SJCRH30 (cell line): ENCODE data around the gene SPI1. TPM values are rescaled to one million over a fixed set of nuclear protein-coding genes. Genes with fewer than 3 reads are reported as not detected.

Experiments used
- DNase-seq, 2 experiments: peaks; one replicate each; pipeline ENCODE4 v3.0.0-alpha.2; 2015 to 2020
- H3K27ac ChIP-seq: fragments of 250-450 bp; sonication (Bioruptor Pico); 2 replicates; pipeline ENCODE4 v1.5.1; 2020; ENCODE audit warnings: mild to moderate bottlenecking, moderate library complexity
- H3K27me3 ChIP-seq: fragments of 250-450 bp; sonication (Bioruptor Pico); 2 replicates; pipeline ENCODE4 v1.5.1; 2020; ENCODE audit warnings: mild to moderate bottlenecking, moderate library complexity
- H3K36me3 ChIP-seq: fragments of 250-450 bp; sonication (Bioruptor Pico); 2 replicates; pipeline ENCODE4 v1.5.1; 2020; ENCODE audit warnings: mild to moderate bottlenecking, moderate library complexity
- H3K4me1 ChIP-seq: fragments of 250-450 bp; sonication (Bioruptor Pico); 2 replicates; pipeline ENCODE4 v1.5.1; 2020; ENCODE audit warnings: mild to moderate bottlenecking, moderate library complexity
- H3K4me3 ChIP-seq: fragments of 250-450 bp; sonication (Bioruptor Pico); 2 replicates; pipeline ENCODE4 v1.5.1; 2020; ENCODE audit warnings: mild to moderate bottlenecking, moderate library complexity
- H3K9me3 ChIP-seq: fragments of 250-450 bp; sonication (Bioruptor Pico); replicated peaks from 2 replicates; pipeline ENCODE4 v1.5.1; 2020; ENCODE audit warnings: mild to moderate bottlenecking, moderate library complexity
- total RNA-seq: library from RNA; depleted of rRNA; stranded (reverse); fragments of >200 nt; shearing (Covaris generic); gene quantifications from 2 replicates; pipeline ENCODE4 v1.2.3, GENCODE V29; 2014

The SPI1 gene
- total RNA-seq, 1 experiment from 2014 or later, result not detected

DNA sequence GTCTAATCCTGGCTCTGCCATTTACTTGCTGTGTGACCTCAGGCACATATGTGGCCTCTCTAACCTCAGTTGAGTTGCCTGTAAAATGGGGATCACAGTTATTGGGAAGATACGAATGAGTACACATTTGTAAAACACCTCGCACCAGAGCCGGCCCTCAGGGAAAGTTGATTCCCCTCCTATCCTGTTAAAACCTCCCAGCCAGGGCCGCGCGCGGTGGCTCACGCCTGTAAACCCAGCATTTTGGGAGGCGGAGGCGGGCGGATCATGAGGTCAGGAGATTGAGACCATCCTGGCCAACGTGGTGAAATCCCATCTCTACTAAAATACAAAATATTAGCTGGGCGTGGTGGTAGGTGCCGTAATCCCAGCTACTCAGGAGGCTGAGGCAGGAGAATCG is 18.0 kb downstream of the SPI1 start:
- DNase-seq, result no peak
- no peaks in the 10 kb centered on the region for H3K36me3 ChIP-seq
- H3K4me3 ChIP-seq, result no peak overlapping the region
- H3K9me3 ChIP-seq, result no peaks in the 10 kb centered on the region
- no peaks in the 10 kb centered on the region for H3K4me1 ChIP-seq
- H3K27ac ChIP-seq, result no peak overlapping the region
- 0 out of 2 replicates have a peak, but pooled peaks cover 5% of the 10 kb centered on the region for H3K27me3 ChIP-seq

DNA sequence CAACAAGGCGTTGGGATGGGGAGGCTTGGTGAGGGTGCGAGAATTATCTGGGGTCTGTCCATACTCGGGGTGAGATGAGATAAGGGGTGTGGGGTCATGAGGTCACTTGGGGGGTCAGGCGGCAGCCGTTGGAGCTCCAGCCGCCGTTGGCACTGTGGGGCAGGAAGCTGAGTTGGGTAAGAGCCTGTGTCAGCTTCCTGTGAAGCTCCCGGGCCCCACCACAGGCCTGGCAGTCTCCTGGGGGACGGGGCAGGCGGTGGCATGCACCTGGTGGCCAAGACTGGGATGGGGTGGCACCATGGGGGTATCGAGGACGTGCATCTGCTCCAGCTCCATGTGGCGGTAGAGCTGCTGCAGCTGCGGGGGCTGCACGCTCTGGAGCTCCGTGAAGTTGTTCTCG is 18.8 kb downstream of the SPI1 start:
- H3K4me3 ChIP-seq, result no peak overlapping the region
- H3K9me3 ChIP-seq, result no peaks in the 10 kb centered on the region
- no peaks in the 10 kb centered on the region for H3K4me1 ChIP-seq
- no peak overlapping the region for H3K27ac ChIP-seq
- no peak for DNase-seq
- no peaks in the 10 kb centered on the region for H3K36me3 ChIP-seq
- H3K27me3 ChIP-seq, result 0 out of 2 replicates have a peak, but pooled peaks cover under 1% of the 10 kb centered on the region

DNA sequence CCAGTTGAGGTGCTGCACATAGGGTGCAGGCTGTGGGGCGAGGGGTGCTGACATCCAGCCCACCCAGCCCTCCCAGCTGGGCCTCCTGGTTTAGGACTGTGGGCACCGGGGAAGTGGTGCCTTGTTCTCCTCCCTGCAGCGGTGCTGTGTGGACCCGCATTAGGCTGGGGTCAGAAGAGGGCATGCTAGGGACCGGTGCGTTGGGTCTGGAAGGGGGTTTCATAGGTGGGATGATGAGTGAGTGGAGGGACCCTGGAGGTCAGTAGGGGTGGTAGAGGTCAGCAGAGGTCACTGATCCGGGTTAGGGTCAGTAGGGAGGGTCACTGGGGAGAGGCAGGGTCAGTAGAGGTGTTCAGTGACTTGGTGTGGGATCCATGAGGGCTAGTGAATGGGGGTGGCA is 19.2 kb downstream of the SPI1 start:
- Histone ChIP-seq H3K4me1 (no peaks in the 10 kb centered on the region), H3K27ac (no peak overlapping the region), H3K27me3 (no peaks in the 10 kb centered on the region), H3K4me3 (no peak overlapping the region), H3K9me3 (no peaks in the 10 kb centered on the region), H3K36me3 (no peaks in the 10 kb centered on the region)
- DNase-seq, result no peak

DNA sequence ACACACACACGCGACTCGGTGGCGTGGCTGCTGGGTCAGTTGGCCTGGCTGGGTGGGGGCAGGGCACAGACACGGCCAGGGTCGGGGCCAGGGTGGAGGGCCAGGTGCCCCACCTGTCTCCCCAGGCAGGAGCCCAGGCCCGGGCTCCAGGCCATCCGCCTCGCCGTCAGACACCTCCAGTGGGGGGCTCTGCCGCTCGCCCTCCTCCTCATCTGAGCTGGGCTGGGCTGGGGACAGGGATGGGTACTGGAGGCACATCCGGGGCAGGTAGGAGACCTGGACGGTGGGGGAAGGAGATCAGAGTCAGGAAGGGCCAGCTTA is 19.7 kb downstream of the SPI1 start:
- Histone ChIP-seq H3K36me3 (no peaks in the 10 kb centered on the region), H3K4me3 (no peak overlapping the region), H3K27me3 (no peaks in the 10 kb centered on the region), H3K9me3 (no peaks in the 10 kb centered on the region), H3K27ac (no peak overlapping the region), H3K4me1 (no peaks in the 10 kb centered on the region)
- no peak for DNase-seq

DNA sequence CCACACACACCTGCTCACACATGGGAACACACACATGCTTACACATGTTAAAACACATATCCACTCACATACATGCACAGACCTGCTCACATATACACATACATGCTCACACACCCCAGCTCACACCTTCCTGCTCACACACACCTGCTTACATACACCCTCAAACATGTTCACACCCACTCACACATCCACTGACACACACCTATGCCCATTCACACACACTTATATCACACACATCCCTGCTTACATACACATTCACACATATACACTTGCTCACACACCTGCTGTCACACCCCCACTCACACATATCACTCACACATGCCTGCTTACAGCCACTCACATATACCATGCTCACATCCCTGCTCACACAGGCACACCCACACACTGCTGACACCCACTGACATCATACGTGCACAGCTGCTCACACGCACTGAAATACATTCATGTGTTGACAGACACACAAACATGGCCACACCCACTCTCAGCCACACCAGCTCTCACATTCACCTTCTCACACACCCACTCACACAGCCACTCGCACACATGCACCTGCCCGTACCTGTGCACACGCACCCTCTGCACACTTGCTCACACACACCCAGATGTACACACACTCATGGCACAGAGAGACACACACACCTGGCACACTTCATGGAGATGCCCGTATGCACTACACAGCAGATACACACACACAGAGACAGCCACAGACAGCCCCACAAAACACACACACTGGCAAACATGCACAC is 20.2 kb downstream of the SPI1 start:
- no peak for DNase-seq

DNA sequence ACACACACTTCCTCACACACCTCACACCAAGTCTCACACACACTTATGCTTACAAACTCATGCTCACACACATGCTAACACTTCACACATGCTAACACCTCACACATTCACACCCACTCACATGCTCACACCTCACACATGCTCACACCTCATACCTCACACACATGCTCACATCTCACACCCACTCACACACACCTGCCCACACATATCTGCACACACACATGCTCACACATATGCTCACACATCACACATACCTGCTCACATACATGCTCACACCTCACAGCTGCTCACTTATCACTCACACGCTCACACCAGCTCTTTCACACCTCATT is 21.4 kb downstream of the SPI1 start:
- H3K9me3 ChIP-seq, result no peaks in the 10 kb centered on the region
- no peak overlapping the region for H3K27ac ChIP-seq
- H3K4me1 ChIP-seq, result no peaks in the 10 kb centered on the region
- no peaks in the 10 kb centered on the region for H3K36me3 ChIP-seq
- no peaks in the 10 kb centered on the region for H3K27me3 ChIP-seq
- no peak overlapping the region for H3K4me3 ChIP-seq
- DNase-seq, result no peak

More for the DNA sequence above, 20.2 kb downstream of the SPI1 start:
- H3K4me1 ChIP-seq, result no peaks in the 10 kb centered on the region
- no peaks in the 10 kb centered on the region for H3K27me3 ChIP-seq
- no peak overlapping the region for H3K27ac ChIP-seq
- H3K9me3 ChIP-seq, result no peaks in the 10 kb centered on the region
- H3K4me3 ChIP-seq, result no peak overlapping the region
- H3K36me3 ChIP-seq, result no peaks in the 10 kb centered on the region

DNA sequence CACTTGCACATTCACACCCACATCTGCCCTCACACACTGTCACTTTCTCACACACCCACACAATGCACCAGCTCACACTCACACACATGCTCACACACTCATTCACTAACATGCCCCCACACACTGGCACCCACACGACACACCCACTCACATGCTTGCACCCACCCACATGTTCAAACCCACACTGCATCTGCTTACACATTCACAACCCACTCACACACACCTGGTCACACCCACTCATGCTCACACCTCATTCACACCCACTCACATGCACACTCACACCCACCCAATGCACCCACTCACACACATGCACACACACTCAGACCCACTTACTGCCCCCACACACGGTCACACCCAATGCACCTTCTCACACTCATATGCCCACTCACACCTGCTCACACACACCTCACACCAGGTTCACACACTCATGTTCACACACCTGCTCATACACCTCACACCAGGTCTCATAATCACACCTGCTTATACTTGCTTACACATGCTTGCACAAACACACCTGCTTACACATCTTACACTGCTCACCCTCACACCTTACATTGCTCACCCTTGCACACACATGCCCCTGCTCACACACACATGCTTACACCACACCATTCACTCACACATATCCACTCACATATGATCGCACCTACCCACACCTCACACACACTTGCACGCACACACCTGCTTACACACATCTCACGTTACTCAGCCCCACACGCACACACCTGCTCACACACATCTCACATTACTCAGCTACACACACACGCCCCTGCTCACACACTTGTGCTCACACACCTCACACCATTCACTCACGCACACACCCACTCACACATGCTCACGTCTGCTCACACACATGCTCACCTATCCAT is 22.0 kb downstream of the SPI1 start:
- H3K27me3 ChIP-seq, result peaks cover 5% of the 10 kb centered on the region; the same call in 1 of the 2 replicates
- H3K4me3 ChIP-seq, result no peak overlapping the region
- H3K27ac ChIP-seq, result no peak overlapping the region
- H3K9me3 ChIP-seq, result no peaks in the 10 kb centered on the region
- H3K36me3 ChIP-seq, result no peaks in the 10 kb centered on the region
- no peak for DNase-seq
- no peaks in the 10 kb centered on the region for H3K4me1 ChIP-seq

DNA sequence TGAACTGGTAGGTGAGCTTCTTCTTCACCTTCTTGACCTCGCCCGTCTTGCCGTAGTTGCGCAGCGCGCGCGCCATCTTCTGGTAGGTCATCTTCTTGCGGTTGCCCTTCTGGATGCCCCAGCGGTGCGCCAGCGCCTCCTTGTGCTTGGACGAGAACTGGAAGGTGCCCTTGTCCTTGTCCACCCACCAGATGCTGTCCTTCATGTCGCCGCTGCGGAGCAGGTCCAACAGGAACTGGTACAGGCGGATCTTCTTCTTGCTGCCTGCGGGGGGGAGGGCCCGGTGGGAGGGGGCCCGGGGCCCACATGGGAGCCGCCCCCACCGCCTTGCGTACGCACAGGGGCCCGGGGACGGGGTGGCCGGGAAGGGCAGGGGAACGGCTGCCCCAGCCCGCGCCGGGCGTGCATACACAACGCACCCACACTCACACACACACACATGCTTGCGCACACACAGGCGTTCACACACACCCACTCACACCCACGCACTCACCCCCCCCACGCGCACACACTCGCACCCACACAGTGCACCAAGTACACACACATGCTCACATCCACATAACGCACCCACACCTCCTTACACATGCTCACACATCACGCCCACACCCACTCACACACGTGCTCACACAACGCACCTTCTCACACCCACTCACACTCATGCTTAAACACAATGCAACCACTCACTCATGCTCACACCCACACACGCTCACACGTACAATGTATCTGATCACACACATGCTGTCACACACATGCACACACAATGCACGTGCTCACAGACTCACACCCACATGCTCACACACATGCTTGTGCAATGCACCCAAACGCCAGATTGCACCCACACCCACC is 22.8 kb downstream of the SPI1 start:
- Histone ChIP-seq H3K4me1 (no peaks in the 10 kb centered on the region), H3K4me3 (peak overlapping the region; percentile 60), H3K36me3 (no peaks in the 10 kb centered on the region), H3K9me3 (no peaks in the 10 kb centered on the region), H3K27me3 (peaks cover 12% of the 10 kb centered on the region; the same call in 1 of the 2 replicates), H3K27ac (no peak overlapping the region)
- DNase-seq, result peak; percentile 95

DNA sequence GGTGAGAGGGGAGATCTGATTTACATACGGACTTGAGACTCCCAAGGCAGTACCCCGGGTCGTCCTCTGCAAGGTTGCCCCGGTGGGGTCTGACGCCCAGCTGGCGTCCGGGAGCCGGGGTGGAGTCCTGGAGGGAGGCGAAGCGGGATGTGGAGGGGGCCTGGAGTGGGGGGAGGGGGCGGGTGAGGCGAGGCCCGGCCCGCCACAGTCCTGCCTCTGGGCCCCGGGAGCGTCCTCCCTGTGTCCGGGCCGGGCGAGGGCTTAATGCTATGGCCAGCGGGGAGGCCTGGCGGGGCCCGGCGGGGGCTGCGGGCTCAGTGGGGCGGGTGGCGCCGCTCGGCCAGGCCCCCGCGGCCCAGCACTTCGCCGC is 23.4 kb downstream of the SPI1 start:
- Histone ChIP-seq H3K27ac (no peak overlapping the region), H3K4me1 (no peaks in the 10 kb centered on the region), H3K27me3 (peaks cover 12% of the 10 kb centered on the region; the same call in 1 of the 2 replicates), H3K9me3 (no peaks in the 10 kb centered on the region), H3K36me3 (no peaks in the 10 kb centered on the region), H3K4me3 (peak overlapping the region; percentile 60)
- DNase-seq, result peak in 1 of 2 experiments; percentile 33

DNA sequence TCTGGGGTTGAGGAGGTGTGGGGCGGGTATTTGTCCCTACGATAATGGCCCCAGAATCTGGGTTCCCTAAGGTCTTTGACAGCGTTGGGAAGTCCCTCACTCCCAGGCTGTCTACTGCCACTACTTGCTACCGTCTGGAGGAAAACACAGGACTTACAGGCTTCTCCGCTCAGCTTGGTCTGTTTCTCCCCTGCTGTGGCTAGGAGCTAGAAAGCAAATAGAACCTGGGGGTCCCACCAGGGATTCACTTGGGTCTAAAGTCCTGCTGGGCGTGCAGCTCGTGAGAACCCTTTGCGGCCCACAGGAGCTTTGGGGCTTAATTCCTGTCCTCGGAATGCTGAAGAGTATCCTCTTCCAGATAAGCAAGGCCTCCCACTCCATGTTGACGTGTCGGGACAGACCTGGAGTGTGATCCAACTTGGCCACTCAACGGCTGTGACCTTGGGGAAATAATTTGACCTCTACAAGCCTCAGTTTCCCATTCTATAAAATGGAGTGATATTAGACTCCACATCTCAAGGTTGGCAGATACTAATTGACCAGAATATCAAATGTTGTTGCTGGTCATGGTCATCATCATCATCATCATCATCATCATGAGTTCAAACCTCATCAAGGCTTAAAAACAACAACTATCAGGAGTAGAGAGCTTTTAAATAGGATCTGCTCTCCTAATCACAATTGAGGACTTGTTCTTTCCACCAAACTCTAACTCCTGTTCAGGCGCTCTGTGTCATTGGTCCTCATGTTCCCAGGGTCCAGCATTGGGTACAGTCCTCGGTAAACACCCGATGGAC is 24.2 kb downstream of the SPI1 start:
- H3K4me1 ChIP-seq, result no peaks in the 10 kb centered on the region
- H3K9me3 ChIP-seq, result no peaks in the 10 kb centered on the region
- H3K4me3 ChIP-seq, result peak overlapping the region; percentile 60
- DNase-seq, result no peak
- peaks cover 12% of the 10 kb centered on the region; the same call in 1 of the 2 replicates for H3K27me3 ChIP-seq
- no peaks in the 10 kb centered on the region for H3K36me3 ChIP-seq
- H3K27ac ChIP-seq, result no peak overlapping the region

DNA sequence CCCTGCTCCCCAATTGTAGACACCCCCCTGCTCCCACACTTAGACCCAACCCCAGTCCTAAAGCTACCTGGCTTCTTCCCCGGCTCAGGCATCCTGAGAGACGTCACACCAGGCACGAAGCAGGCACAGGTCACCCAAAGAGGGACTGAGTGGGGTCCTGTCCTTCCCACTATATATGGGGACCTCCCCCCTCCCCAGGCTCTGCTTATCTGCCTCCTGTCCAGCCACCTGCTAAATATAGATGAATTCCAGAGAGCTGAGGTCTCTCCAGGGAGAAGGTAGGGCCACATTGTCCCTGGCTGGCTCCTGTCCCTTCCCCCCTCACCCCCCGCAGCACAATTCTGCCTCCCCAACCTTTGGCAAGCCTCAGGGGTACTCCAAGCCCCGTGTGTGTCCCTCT is 25.8 kb downstream of the SPI1 start, which contains the start of gene MYBPC3:
Gene MYBPC3, minus strand, starts transcription at position 147 of the 400 bp plus-strand sequence. Its CDS starts 55 bp downstream, at position 92.
- Histone ChIP-seq H3K36me3 (no peaks in the 10 kb centered on the region), H3K9me3 (no peaks in the 10 kb centered on the region), H3K27ac (no peak within 1 kb of the TSS), H3K4me1 (0 out of 2 replicates have a peak, but pooled peaks cover 2% of the 10 kb centered on the region), H3K4me3 (no peak within 1 kb of the TSS), H3K27me3 (peaks cover 16% of the 10 kb centered on the region; the same call in 1 of the 2 replicates)
- no peak for DNase-seq

DNA sequence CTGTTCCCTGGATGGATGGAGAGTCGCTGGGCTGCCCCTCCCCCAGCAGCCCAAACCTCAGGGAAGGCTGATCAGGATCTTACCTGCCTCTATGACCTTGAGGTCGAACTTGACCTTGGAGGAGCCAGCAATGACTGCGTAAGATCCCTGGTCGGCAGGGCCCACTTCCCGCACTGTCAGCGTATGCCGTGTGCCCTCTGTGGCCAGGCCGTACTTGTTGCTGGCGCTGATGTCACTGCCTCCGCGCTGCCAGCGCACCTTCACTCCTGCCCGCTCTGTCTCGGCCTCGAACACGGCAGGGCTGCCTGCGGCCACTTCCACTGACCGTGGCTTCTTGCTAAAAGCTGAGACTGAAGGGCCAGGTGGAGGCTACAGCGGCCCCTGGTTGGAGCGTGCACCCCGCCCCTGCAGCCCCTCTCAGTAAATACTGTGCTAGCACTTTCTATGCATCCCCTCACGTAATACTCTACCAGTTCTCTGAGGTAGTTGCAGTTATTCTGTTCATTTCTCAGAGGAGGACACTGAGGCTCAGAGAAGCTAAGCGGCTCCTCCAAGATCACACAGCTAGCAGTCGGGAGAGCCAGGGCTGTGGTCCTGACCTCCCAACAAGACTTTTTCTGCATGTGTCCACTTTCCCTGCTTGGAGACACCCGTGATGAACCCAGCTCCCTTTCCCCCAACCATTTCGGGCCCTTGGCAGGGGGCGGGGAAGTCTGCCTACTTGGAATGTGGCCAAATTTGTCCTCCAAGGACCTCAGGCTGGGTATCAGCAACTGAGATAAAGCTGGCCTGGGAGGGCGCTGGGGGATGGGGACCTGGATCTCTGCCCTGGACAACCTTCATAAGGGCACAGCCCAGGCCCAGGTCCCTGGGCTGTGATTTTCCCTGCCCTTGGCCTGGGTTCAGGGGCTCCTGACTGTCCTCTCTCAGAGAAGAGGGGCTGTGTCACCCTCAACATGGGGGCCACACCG is 26.9 kb downstream of the SPI1 start:
- peaks cover 17% of the 10 kb centered on the region; the same call in 1 of the 2 replicates for H3K27me3 ChIP-seq
- no peaks in the 10 kb centered on the region for H3K36me3 ChIP-seq
- 0 out of 2 replicates have a peak, but pooled peaks cover 2% of the 10 kb centered on the region for H3K4me1 ChIP-seq
- H3K4me3 ChIP-seq, result no peak overlapping the region
- no peaks in the 10 kb centered on the region for H3K9me3 ChIP-seq
- no peak overlapping the region for H3K27ac ChIP-seq
- DNase-seq, result no peak

DNA sequence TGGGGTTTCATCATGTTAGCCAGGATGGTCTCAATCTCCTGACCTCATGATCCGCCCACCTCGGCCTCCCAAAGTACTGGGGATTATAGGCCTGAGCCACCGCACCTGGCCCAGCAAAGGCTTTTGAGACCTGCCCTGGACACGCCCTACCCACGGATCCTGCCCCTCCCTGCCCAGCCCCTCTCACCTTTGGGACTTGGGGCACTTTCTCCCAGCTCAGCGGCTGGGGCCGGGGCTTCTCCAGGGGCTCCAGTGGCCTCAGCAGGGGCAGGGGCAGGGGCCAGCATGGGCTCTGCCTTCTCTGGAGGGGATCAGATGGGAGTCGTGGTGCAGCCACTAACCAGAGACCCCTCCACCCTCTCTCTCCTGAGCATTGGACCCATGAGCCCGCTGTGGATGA is 28.0 kb downstream of the SPI1 start:
- H3K4me1 ChIP-seq, result 0 out of 2 replicates have a peak, but pooled peaks cover 2% of the 10 kb centered on the region
- H3K27ac ChIP-seq, result no peak overlapping the region
- peaks cover 24% of the 10 kb centered on the region for H3K27me3 ChIP-seq
- no peak overlapping the region for H3K4me3 ChIP-seq
- peak in 1 of 2 experiments; percentile 3 for DNase-seq
- H3K9me3 ChIP-seq, result no peaks in the 10 kb centered on the region
- H3K36me3 ChIP-seq, result no peaks in the 10 kb centered on the region
